IMR-90 (cell line): ENCODE data around the gene AAMP. TPM values are rescaled to one million over a fixed set of nuclear protein-coding genes. Genes with fewer than 3 reads are reported as not detected.

Experiments used
- ATAC-seq: fragments of 200-7000 bp; cut with Tn5 transposase; 2 replicates; pipeline ENCODE4 v1.9.1; 2020; ENCODE audit warnings: low read depth, mild to moderate bottlenecking, moderate library complexity
- BruUV-seq: library from RNA; stranded (reverse); fragments of 400-500 nt; replicated peaks from 2 replicates; lab custom pipeline; 2021; lab: Mats Ljungman, UMichigan
- CTCF ChIA-PET: fragments of 300-600 bp; formaldehyde crosslinking; extraction: SDS; loops from one replicate; lab custom pipeline; 2021; ENCODE audit warnings: antibody characterized with exemption; lab: Yijun Ruan, JAX
- POLR2A ChIA-PET: fragments of 300-600 bp; sonication (Branson Sonifier 250); formaldehyde crosslinking; loops from one replicate; lab custom pipeline; 2022; ENCODE audit warnings: antibody characterized with exemption; ENCODE audit not compliant: unreplicated experiment; lab: Charles Lee
- DNase-seq: peaks from one replicate; pipeline ENCODE4 v3.0.0; 2013
- H2AFZ ChIP-seq: replicated peaks from 2 replicates; pipeline ENCODE3; 2013; ENCODE audit warnings: low read length, mild to moderate bottlenecking; ENCODE audit not compliant: poor library complexity
- H2AK5ac ChIP-seq: 2 replicates; pipeline ENCODE4 v1.6.1; 2013; ENCODE audit warnings: low read depth, low read length, inconsistent platforms
- H2AK9ac ChIP-seq: replicated peaks from 2 replicates; pipeline ENCODE3; 2013; ENCODE audit warnings: mild to moderate bottlenecking, low read depth, low read length, moderate library complexity; ENCODE audit not compliant: poor library complexity
- H2BK120ac ChIP-seq: 2 replicates; pipeline ENCODE4 v1.6.1; 2013; ENCODE audit warnings: low read depth, low read length, inconsistent platforms
- H2BK15ac ChIP-seq: 3 replicates; pipeline ENCODE4 v1.6.1; 2013; ENCODE audit warnings: low read depth, low read length, inconsistent platforms
- H2BK20ac ChIP-seq: 2 replicates; pipeline ENCODE4 v1.6.1; 2013; ENCODE audit warnings: low read depth, mild to moderate bottlenecking, inconsistent platforms, low read length, moderate library complexity
- H2BK5ac ChIP-seq: 2 replicates; pipeline ENCODE4 v1.6.1; 2013; ENCODE audit warnings: mild to moderate bottlenecking, low read depth, low read length, inconsistent platforms; ENCODE audit not compliant: poor library complexity, severe bottlenecking
- H3K14ac ChIP-seq: replicated peaks from 2 replicates; pipeline ENCODE4 v1.6.1; 2013; ENCODE audit warnings: low read depth, low read length, inconsistent platforms
- H3K18ac ChIP-seq: 2 replicates; pipeline ENCODE4 v1.6.1; 2013; ENCODE audit warnings: low read depth, low read length, control low read depth
- H3K23ac ChIP-seq: 2 replicates; pipeline ENCODE4 v1.6.1; 2013; ENCODE audit warnings: low read depth, low read length, inconsistent platforms
- H3K27ac ChIP-seq: 2 replicates; pipeline ENCODE4 v1.5.1; 2013; ENCODE audit warnings: mild to moderate bottlenecking, control low read depth, low read length; ENCODE audit not compliant: insufficient read depth
- H3K27me3 ChIP-seq: 2 replicates; pipeline ENCODE4 v1.6.1; 2013; ENCODE audit warnings: low read length; ENCODE audit not compliant: control insufficient read depth, insufficient read depth
- H3K36me3 ChIP-seq: 2 replicates; pipeline ENCODE4 v1.6.1; 2013; ENCODE audit warnings: low read length, mixed read lengths; ENCODE audit not compliant: control insufficient read depth, insufficient read depth
- H3K4ac ChIP-seq: 2 replicates; pipeline ENCODE4 v1.6.1; 2013; ENCODE audit warnings: low read depth, low read length, inconsistent platforms
- H3K4me1 ChIP-seq: 2 replicates; pipeline ENCODE4 v1.6.1; 2013; ENCODE audit warnings: low read length, mixed read lengths; ENCODE audit not compliant: control insufficient read depth, insufficient read depth
- H3K4me2 ChIP-seq: 2 replicates; pipeline ENCODE4 v1.6.1; 2013; ENCODE audit warnings: low read depth, mild to moderate bottlenecking, control low read depth, low read length, moderate library complexity
- H3K4me3 ChIP-seq: 2 replicates; pipeline ENCODE4 v1.5.1; 2013; ENCODE audit warnings: low read depth, mild to moderate bottlenecking, control low read depth, low read length, moderate library complexity; ENCODE audit not compliant: insufficient read depth
- H3K56ac ChIP-seq: 2 replicates; pipeline ENCODE4 v1.6.1; 2013; ENCODE audit warnings: low read length, inconsistent platforms; ENCODE audit not compliant: insufficient read depth; ENCODE audit errors: extremely low read depth
- H3K79me1 ChIP-seq, 2 experiments: 2 replicates each; pipeline ENCODE4 v1.6.1; 2013; ENCODE audit warnings: low read length in 2 of 2, inconsistent platforms in 1 of 2, low read depth in 1 of 2
- H3K9ac ChIP-seq: 2 replicates; pipeline ENCODE4 v1.6.1; 2013; ENCODE audit warnings: low read depth, low read length, control low read depth
- H3K9me1 ChIP-seq: 2 replicates; pipeline ENCODE4 v1.6.1; 2013; ENCODE audit warnings: low read length, inconsistent platforms; ENCODE audit not compliant: insufficient read depth
- H3K9me3 ChIP-seq: 2 replicates; pipeline ENCODE4 v1.6.1; 2013; ENCODE audit warnings: low read length; ENCODE audit not compliant: control insufficient read depth, insufficient read depth
- H4K20me1 ChIP-seq: 2 replicates; pipeline ENCODE4 v1.6.1; 2013; ENCODE audit warnings: low read length, inconsistent platforms; ENCODE audit not compliant: insufficient read depth
- H4K5ac ChIP-seq: 2 replicates; pipeline ENCODE4 v1.6.1; 2013; ENCODE audit warnings: mild to moderate bottlenecking, low read depth, low read length, control low read depth
- H4K8ac ChIP-seq, 2 experiments: 2 replicates each; pipeline ENCODE4 v1.6.1; 2013; ENCODE audit warnings: low read depth in 2 of 2, low read length in 2 of 2, control low read depth in 1 of 2, inconsistent platforms in 1 of 2
- H4K91ac ChIP-seq: 2 replicates; pipeline ENCODE4 v1.6.1; 2013; ENCODE audit warnings: low read depth, low read length, inconsistent platforms; ENCODE audit not compliant: insufficient read depth
- BHLHE40 ChIP-seq: fragments of 150-350 bp; IDR thresholded peaks from 2 replicates; pipeline ENCODE4 v1.6.1; 2016; ENCODE audit warnings: mild to moderate bottlenecking, low read depth, low read length
- CHD1 ChIP-seq: IDR thresholded peaks from 2 replicates; pipeline ENCODE4 v1.6.1; 2012; ENCODE audit warnings: low read depth, low read length, improper control_type of control experiment
- FOS ChIP-seq: fragments of 150-350 bp; IDR thresholded peaks from 2 replicates; pipeline ENCODE4 v1.6.1; 2016; ENCODE audit warnings: low read depth, low read length
- MAZ ChIP-seq: IDR thresholded peaks from 2 replicates; pipeline ENCODE4 v1.6.1; 2012; ENCODE audit warnings: low read depth, mild to moderate bottlenecking, low read length, improper control_type of control experiment, moderate library complexity, borderline replicate concordance
- NFE2L2 ChIP-seq: fragments of 150-350 bp; IDR thresholded peaks from 2 replicates; pipeline ENCODE4 v1.6.1; 2016; ENCODE audit warnings: low read depth, mild to moderate bottlenecking, low read length
- POLR2A ChIP-seq: IDR thresholded peaks from 2 replicates; pipeline ENCODE4 v1.6.1; 2012; ENCODE audit warnings: mild to moderate bottlenecking, low read depth, low read length
- RAD21 ChIP-seq: IDR thresholded peaks from 2 replicates; pipeline ENCODE4 v1.6.1; 2012; ENCODE audit warnings: low read length, improper control_type of control experiment
- SMC3 ChIP-seq: fragments of 150-350 bp; IDR thresholded peaks from 2 replicates; pipeline ENCODE4 v1.6.1; 2016; ENCODE audit warnings: low read depth, mild to moderate bottlenecking, antibody characterized with exemption, low read length, moderate library complexity
- WGBS, 2 experiments: methylation state at CpG; one replicate each; pipeline versions ENCODE4 v1.1.5 to v1.1.7; 2013; ENCODE audit warnings: missing lambda C conversion rate in 2 of 2; ENCODE audit not compliant: insufficient read length in 1 of 2; ENCODE audit errors: extremely low coverage in 2 of 2; 5-methylcytosine and 5-hydroxymethylcytosine counted together
- dilution Hi-C: fragments of 300-500 bp; cut with HindIII; formaldehyde crosslinking; loops from one replicate; pipeline ENCODE4 v1.14.3; 2018; ENCODE audit warnings: low sequenced_read_pairs; ENCODE audit not compliant: unreplicated experiment
- in situ Hi-C: fragments of 300-500 bp; cut with MboI; formaldehyde crosslinking; loops from 3 replicates; pipeline ENCODE4 v1.14.3; 2019; ENCODE audit warnings: low sequenced_read_pairs, inconsistent platforms, mixed read lengths
- intact Hi-C: fragments of 100-400 bp; cut with micrococcal nuclease; formaldehyde crosslinking; loops from 2 replicates; pipeline ENCODE4 v1.10.0; 2022
- polyA plus RNA-seq, 3 experiments: library from polyadenylated mRNA; depleted of rRNA; stranded (reverse); fragments of >200 nt; gene quantifications; 2 replicates each; pipeline ENCODE4 v1.2.3, GENCODE V29; 2012; ENCODE audit warnings: low replicate concordance in 1 of 3
- total RNA-seq: library from RNA; depleted of rRNA; stranded (reverse); fragments of >200 nt; gene quantifications from 2 replicates; pipeline ENCODE4 v1.2.3, GENCODE V29; 2012

AAMP gene
- total and polyA plus RNA-seq, 2 of the 4 experiments (the other 2 are of a cell fraction) = 104 to 112 TPM

DNA sequence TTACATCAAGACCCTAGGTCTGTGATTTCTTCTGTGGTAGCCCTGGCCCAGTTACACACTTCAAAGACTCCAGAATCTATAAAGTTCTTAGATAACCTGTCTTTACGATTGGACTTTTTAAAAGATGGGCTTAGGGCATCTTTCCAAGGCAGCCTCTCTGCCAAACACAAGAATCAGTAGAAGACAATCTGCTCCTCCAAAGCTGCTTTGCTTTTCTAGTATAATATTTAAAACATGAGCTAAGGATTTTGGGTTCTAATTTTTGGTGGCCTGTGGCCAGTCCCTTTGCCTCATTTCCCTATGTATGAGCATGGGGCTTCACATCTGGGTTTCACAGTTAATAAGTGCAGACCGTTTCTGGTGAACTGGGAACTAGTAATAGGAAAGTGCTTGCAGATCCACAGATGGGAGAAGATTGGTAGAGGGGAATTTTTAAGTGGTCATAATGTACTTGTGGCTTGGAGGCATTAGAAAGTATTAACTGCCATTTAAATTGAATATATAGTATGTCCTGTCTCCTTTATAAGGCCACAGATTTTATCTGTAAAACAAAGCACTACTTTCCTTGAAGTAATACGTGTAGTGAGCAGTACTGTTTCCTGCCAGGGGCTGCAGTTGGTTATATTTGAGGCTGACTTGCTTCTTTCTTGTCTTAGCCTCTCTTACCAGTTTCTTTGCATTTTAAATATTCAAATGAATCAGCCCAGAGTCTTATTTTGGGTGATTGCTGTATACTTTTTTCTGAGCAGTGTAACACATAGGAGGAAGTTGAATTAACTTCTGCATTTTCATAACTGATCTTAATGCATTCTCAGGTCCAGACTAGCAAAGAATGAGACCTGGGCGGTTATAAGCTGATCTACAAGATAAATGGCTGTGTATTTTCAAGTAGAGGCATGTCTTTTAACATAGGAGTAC, 51.4 kb downstream of the AAMP start (continued):
- no peak for TF ChIP-seq NFE2L2
- no peak for TF ChIP-seq BHLHE40
- no peak for TF ChIP-seq POLR2A

DNA sequence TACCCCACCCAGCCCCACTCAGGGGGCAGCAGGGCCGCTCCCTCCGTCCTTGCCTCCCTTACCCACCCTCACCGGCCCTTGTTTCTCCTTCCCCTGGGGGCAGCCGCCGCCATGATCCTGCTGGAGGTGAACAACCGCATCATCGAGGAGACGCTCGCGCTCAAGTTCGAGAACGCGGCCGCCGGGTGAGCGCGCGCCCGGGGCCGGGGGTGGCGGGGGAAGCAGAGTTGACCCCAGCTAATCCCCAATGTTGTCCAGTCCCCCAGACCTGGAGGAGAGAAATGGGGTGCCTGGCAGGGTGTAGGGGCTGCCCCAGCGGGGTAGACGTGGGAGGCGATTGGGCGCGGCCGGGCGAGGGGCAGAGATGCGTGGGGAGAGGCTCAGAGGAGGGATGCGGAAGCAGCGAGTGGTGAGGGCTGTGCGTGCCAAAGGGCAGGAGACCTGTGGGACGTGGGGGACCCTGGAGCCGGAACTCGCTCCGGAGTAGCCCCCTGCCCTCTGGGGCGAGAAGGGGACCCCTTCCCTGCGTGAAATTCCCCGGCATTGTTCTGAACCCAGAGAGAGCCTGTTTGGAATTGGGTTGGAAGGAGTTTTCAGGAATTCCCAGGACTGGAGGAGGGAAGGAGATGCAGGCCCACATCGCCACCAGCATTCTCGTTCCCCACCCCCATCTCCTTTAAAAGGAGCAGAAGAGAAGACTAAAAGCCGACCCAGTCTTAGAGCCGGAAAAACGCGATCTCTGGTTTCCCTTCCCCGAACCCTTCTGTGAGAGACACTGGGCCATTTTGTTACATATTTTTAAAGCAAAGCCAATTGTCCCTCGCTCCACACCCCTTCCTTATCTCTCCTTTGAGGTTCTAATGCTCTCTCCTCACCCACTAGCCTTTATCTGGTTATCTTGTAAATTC, 52.3 kb downstream of the AAMP start:
- POLR2A ChIA-PET = no interaction called here
- Histone ChIP-seq H4K8ac (peak overlapping the region; percentile 59 to 68), H3K23ac (peak overlapping the region; percentile 91), H3K9me3 (no peaks in the 10 kb centered on the region), H3K36me3 (no peaks in the 10 kb centered on the region), H3K79me1 (peaks cover 0 to 23% of the 10 kb centered on the region in 2 experiments; a peak in 2 of 4 replicates), H2AK5ac (peak overlapping the region; percentile 79), H2BK15ac (no peak overlapping the region), H3K9me1 (peaks cover 10% of the 10 kb centered on the region), H3K4me3 (peak overlapping the region; percentile 97), H2BK120ac (peak overlapping the region; percentile 48), H2AFZ (peak overlapping the region; percentile 98), H2BK20ac (no peak overlapping the region), H4K91ac (peak overlapping the region; percentile 89), H4K20me1 (peaks cover 51% of the 10 kb centered on the region), H3K9ac (peak overlapping the region; percentile 94), H3K4me1 (peaks cover 12% of the 10 kb centered on the region), H3K14ac (peak overlapping the region; percentile 84), H2AK9ac (peak overlapping the region; percentile 98), H3K27ac (peak overlapping the region; percentile 87), H3K4me2 (peak overlapping the region; percentile 99), H3K56ac (peak overlapping the region; percentile 83), H3K18ac (peak overlapping the region; percentile 37), H2BK5ac (peak overlapping the region; percentile 88), H4K5ac (peak overlapping the region; percentile 62), H3K4ac (peak overlapping the region; percentile 94), H3K27me3 (no peaks in the 10 kb centered on the region)
- 0% methylated on average over 17 of the region's 47 CpGs; no CpG with 5 or more reads in 1 of the 2 experiments for WGBS, 2 experiments
- intact Hi-C loops = no loop called here
- ATAC-seq (peak; percentile 57), DNase-seq (peak; percentile 23)
- BruUV-seq = no TSS peak
- in situ Hi-C loops = no loop called here
- TF ChIP-seq SMC3 (no peak), MAZ (peak; percentile 33; the same call in 1 of the 2 replicates), FOS (no peak), POLR2A (no peak; the same call in none of the 2 replicates), CHD1 (peak; percentile 85; the same call in 1 of the 2 replicates), RAD21 (no peak)
- CTCF ChIA-PET = no interaction called here
- dilution Hi-C loops = no loop called here
